GM12891 (cell line): ENCODE data around the gene SPACDR.

Experiments used
- POLR2A ChIP-seq: IDR thresholded peaks from 2 replicates; pipeline ENCODE4 v1.6.1; 2011; ENCODE audit warnings: low read depth, low read length, control low read depth
- POLR2AphosphoS5 ChIP-seq: IDR thresholded peaks from 2 replicates; pipeline ENCODE4 v1.6.1; 2011; ENCODE audit warnings: low read depth, low read length, control low read depth

DNA sequence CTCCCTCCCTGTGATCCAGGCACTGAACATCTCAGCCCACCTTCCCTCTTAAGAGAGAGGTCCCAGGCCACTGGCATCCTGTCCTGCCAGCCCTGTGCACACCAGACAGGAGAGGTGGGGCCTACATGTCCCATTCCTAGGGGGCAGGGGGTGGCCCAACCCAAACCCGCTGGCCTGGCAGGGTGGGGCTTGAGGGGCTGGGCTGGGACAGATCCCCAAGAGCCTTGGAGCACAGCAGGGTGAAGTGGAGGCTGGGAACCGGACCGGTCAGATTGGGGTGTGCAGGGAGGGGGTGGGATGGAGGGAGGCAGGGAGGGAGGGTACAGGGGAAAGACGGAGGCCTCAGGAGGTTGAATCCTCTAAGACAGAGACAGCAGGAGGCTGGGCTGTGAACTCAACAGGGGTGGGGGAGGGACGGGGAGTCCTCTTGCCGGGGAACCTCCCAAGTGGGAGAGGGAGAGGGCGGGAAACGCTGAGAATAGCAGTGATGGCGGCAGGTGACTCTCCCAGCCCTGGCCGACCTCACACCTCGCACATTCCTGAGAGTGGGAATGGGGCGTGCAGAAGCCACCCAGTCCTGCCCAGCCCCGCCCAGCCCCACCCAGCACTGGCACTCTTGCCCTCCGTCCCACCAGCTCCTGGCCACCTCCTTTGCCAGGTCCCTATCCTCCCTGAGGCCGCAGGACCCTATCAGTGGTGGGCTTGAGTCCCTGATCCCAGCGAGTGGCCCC is 8.2 kb upstream of the SPACDR start:
- TF ChIP-seq POLR2A, result no peak
- TF ChIP-seq POLR2AphosphoS5, result no peak
